Activated CD4-positive, alpha-beta T cell treated with anti-CD3 and anti-CD28 coated beads, Interleukin-2, amount 50 U/mL, for 48 hours (primary cell): ENCODE measurements around the gene PRMT7.

Experiments used
- DNase-seq, 2 experiments: peaks; one replicate each; pipeline ENCODE4 v3.0.0-alpha.2; 2020

The PRMT7 gene

DNA sequence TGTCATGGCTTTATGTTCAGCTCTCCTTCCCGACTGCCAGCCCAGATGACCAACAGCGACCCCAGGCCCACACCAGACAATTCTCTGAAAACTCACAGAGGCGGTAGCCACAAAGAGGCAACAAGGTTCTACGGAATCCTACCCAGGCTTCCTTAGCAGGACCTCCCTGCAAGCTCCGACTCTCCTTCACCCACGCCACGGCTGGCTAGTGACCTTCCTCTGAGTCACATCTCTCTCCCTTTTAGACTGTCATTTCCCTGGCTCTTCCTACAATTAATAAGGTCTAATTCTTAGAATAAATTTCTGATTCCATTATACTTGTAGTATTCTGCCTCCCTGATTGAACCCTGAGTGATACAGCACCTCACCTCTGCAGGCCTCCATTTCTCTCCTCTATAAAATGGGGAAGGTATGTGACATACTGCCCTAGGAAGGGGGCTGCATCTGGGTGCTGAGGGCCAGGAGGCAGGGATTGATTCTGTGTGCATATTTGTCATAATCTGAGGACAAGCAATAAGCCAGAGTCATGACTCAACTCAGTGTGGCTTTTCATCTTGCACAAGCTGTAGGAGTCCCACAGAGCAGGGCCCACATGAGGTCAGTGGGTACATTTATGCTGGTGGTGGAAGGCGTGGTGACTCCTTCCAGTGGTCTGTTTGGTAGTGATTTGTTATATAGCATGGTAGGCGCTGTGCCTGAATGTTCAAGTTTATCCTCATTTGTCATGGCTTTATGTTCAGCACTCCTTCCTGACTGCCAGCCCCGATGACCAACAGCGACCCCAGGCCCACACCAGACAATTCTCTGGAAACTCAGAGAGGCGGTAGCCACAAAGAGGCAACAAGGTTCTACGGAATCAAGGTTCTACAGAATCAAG lies 91.3 kb downstream of the PRMT7 start:
- DNase-seq: no peak

DNA sequence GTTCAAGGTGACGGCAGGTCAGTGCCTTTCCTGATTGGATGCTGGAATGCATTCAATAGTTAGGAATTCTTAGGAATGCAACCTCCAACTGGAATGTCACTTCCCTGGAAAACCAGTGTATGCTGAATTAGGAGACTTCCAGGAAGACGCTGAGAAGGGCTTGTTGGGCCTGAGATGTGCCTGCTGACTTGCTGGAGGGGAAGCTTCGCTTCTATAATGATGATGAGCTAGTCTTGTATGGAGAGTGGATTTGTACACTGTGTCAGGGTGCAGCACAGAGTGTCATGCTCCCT lies 91.9 kb downstream of the PRMT7 start:
- DNase-seq: no peak

GRCh38 chr16:68403177-68403576 lies 92.4 kb downstream of the PRMT7 start:
- DNase-seq: no peak

GRCh38 chr16:68403704-68404103 lies 92.9 kb downstream of the PRMT7 start:
- no peak for DNase-seq

DNA sequence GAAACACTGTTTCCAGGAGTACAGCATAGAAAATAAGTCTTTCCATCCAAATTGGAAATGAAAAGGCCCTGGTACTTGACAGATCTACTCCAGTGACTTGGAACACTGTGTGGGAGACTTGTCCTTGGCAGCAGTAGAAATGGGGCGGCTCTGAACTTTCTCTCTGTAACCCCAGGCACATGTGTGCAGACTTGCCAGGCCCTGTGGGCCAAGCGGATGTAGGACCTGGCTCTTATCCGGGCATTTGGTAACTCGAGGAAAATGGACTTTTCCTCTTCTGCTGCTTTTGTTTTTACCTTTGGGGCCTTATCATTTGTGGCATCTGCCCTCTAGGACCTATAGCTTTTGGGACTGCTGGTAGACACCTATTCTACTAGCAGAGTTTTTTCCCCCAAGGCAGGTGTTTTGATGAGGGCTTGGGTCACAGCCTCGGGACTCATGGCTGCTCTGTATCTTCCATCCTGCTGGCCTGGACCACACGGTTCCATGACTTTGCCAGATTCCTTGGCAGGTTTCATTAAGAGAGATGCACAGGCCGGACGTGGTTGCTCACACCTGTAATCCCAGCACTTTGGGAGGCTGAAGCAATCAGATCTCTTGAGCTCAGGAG lies 94.0 kb downstream of the PRMT7 start:
- DNase-seq: no peak

DNA sequence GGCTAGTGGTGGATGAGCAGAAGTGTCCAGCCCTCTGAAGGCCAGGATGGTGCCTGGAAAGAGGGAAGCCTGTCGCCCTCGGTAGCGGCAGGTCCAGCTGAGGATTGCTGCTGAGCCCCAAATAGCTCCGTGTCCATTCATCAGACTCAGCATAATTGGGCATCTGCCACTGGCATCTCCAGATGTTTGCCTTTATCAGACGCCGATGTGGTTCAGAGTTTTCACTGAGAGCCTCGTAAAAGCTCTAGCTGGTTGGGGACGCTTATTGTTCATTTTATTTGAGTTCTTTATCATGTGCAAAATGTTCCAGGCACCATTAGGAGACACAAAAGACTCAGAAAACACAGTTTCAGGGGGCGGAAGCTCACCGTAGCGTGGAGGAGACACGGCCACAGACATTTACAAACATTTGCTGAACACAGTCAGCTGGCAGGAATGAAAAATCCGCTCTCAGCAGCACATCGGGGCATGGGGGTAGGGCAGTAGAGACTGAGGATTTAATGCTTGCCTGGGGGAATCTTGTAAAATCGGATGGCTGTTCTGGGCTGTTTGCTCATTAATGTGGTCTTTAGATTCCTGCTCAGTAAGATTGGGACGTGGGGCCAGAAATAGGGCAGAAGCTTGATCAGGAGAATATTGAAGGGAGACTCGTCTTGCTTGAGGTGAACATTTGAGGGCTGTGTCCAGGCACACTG lies 95.8 kb downstream of the PRMT7 start:
- no peak for DNase-seq
